SW480 (cell line): ENCODE measurements around the gene SLC25A46.
"Not testable (repeated sequence)": the region's sequence is repeated elsewhere in the genome, so short reads cannot be mapped to it uniquely, and the experiment has no call there.

Source experiments
- DNase-seq: peaks from one replicate; pipeline ENCODE4 v3.0.0-alpha.2; 2016; ENCODE audit warnings: low spot score

SLC25A46 gene

GRCh38 chr5:110738812-110739651 lies at the start of gene SLC25A46:
Gene SLC25A46, plus strand, starts transcription at chr5:110739007. Its CDS starts 113 bp downstream, at chr5:110739120.
- DNase-seq: peak; percentile 92

GRCh38 chr5:110690587-110690986 lies 48.2 kb upstream of the SLC25A46 start:
- DNase-seq: not testable (repeated sequence)

GRCh38 chr5:110692669-110693068 lies 46.1 kb upstream of the SLC25A46 start:
- DNase-seq: not testable (repeated sequence)

GRCh38 chr5:110702300-110702699 lies 36.5 kb upstream of the SLC25A46 start:
- DNase-seq: no peak

- no peak for DNase-seq
Observed at GRCh38 chr5:110702704-110703103, 36.1 kb upstream of the SLC25A46 start.

- DNase-seq: no peak
Observed at GRCh38 chr5:110703481-110703880, 35.3 kb upstream of the SLC25A46 start.

GRCh38 chr5:110705349-110705748 lies 33.5 kb upstream of the SLC25A46 start:
- no peak for DNase-seq

- no peak for DNase-seq
Observed at GRCh38 chr5:110707260-110707844, 31.5 kb upstream of the SLC25A46 start.

- DNase-seq: no peak
Observed at GRCh38 chr5:110716247-110717245, 22.3 kb upstream of the SLC25A46 start.

- DNase-seq: no peak
Observed at GRCh38 chr5:110718311-110718710, 20.5 kb upstream of the SLC25A46 start.

- peak; percentile 89 for DNase-seq
Observed at GRCh38 chr5:110726249-110727024, 12.4 kb upstream of the SLC25A46 start, which contains the start of gene TMEM232. Gene TMEM232, minus strand, starts transcription at chr5:110726671. Its CDS starts 59,319 bp downstream, at chr5:110667352.

GRCh38 chr5:110727025-110727314 lies 11.8 kb upstream of the SLC25A46 start:
- peak; percentile 53 for DNase-seq

- DNase-seq: not testable (repeated sequence)
Observed at GRCh38 chr5:110731499-110731898, 7.3 kb upstream of the SLC25A46 start.

GRCh38 chr5:110734101-110734500 lies 4.7 kb upstream of the SLC25A46 start:
- DNase-seq: no peak

- DNase-seq: no peak
Observed at GRCh38 chr5:110735556-110735955, 3.3 kb upstream of the SLC25A46 start.

GRCh38 chr5:110736753-110737152 lies 2.1 kb upstream of the SLC25A46 start:
- no peak for DNase-seq

- DNase-seq: no peak
Observed at GRCh38 chr5:110738503-110738811, 350 bp upstream of the SLC25A46 start.

- no peak for DNase-seq
Observed at GRCh38 chr5:110751902-110752762, 13.3 kb downstream of the SLC25A46 start.

- no peak for DNase-seq
Observed at GRCh38 chr5:110752953-110753352, 14.1 kb downstream of the SLC25A46 start.

- no peak for DNase-seq
Observed at GRCh38 chr5:110753600-110753999, 14.8 kb downstream of the SLC25A46 start.

GRCh38 chr5:110754181-110754580 lies 15.4 kb downstream of the SLC25A46 start:
- DNase-seq: no peak
